CD14-positive monocyte (primary cell): Measurements from ENCODE around the gene CLPSL2. TPM values are rescaled to one million over a fixed set of nuclear protein-coding genes. Genes with fewer than 3 reads are reported as not detected.

Experiments used
- DNase-seq, 3 donors: peaks; one replicate each; pipeline ENCODE4 v3.0.0-alpha.2; 2011 to 2022
- H2AFZ ChIP-seq: 2 replicates; pipeline ENCODE4 v1.6.0; 2012; ENCODE audit warnings: mild to moderate bottlenecking, low read depth, low read length, inconsistent platforms; ENCODE audit not compliant: insufficient read depth, poor library complexity, severe bottlenecking
- H3K27ac ChIP-seq, 2 donors: 1 replicate in 1 of 2; 2 replicates in 1 of 2; pipeline ENCODE4 v1.5.1; 2012 to 2013; ENCODE audit warnings: low read length in 2 of 2, control low read depth in 1 of 2, inconsistent platforms in 1 of 2, low read depth in 1 of 2, mild to moderate bottlenecking in 1 of 2
- H3K27me3 ChIP-seq, 2 donors: one replicate each; pipeline versions ENCODE4 v1.6.0 to v1.6.1; 2011 to 2013; ENCODE audit warnings: low read length in 2 of 2; ENCODE audit not compliant: control insufficient read depth in 2 of 2, insufficient read depth in 2 of 2
- H3K36me3 ChIP-seq, 2 donors: replicated peaks in 1 of 2; 1 replicate in 1 of 2; 2 replicates in 1 of 2; pipeline versions ENCODE4 v1.5.1 to v1.6.1; 2012 to 2013; ENCODE audit warnings: low read length in 2 of 2, control low read depth in 1 of 2, inconsistent platforms in 1 of 2, mild to moderate bottlenecking in 1 of 2; ENCODE audit not compliant: insufficient read depth in 2 of 2, control insufficient read depth in 1 of 2
- H3K4me1 ChIP-seq, 2 donors: 1 replicate in 1 of 2; 2 replicates in 1 of 2; pipeline versions ENCODE4 v1.5.1 to v1.6.1; 2012 to 2013; ENCODE audit warnings: low read length in 2 of 2, control low read depth in 1 of 2, inconsistent platforms in 1 of 2, mild to moderate bottlenecking in 1 of 2, moderate library complexity in 1 of 2; ENCODE audit not compliant: insufficient read depth in 2 of 2, control insufficient read depth in 1 of 2
- H3K4me2 ChIP-seq: replicated peaks from 2 replicates; pipeline ENCODE3; 2012; ENCODE audit warnings: low read length, moderate library complexity, mild to moderate bottlenecking; ENCODE audit not compliant: poor library complexity, severe bottlenecking; ENCODE audit errors: extremely low read depth
- H3K4me3 ChIP-seq, 3 experiments: fragments of 200-600 bp in 1 of 3; sonication (generic) in 1 of 3; replicated peaks in 1 of 3; 1 replicate in 2 of 3; 2 replicates in 1 of 3; pipeline ENCODE4 v1.5.1; 2011 to 2013; ENCODE audit warnings: low read length in 3 of 3, mild to moderate bottlenecking in 3 of 3, control low read depth in 2 of 3, low read depth in 2 of 3, inconsistent platforms in 1 of 3, moderate library complexity in 1 of 3
- H3K79me2 ChIP-seq: 2 replicates; pipeline ENCODE4 v1.6.0; 2012; ENCODE audit warnings: mild to moderate bottlenecking, control low read depth, inconsistent platforms, low read length, moderate library complexity; ENCODE audit not compliant: insufficient read depth
- H3K9ac ChIP-seq: 2 replicates; pipeline ENCODE4 v1.6.0; 2017; ENCODE audit warnings: low read length, mild to moderate bottlenecking; ENCODE audit not compliant: insufficient read depth, poor library complexity, severe bottlenecking
- H3K9me3 ChIP-seq, 2 donors: replicated peaks in 1 of 2; 1 replicate in 1 of 2; 2 replicates in 1 of 2; pipeline versions ENCODE4 v1.5.1 to v1.6.1; 2012 to 2013; ENCODE audit warnings: low read length in 2 of 2, control low read depth in 1 of 2; ENCODE audit not compliant: control insufficient read depth in 1 of 2, insufficient read depth in 1 of 2
- H4K20me1 ChIP-seq: 2 replicates; pipeline ENCODE4 v1.6.0; 2012; ENCODE audit warnings: mild to moderate bottlenecking, low read length, control low read depth, moderate library complexity; ENCODE audit not compliant: insufficient read depth
- H3K27ac Mint-ChIP-seq, 7 donors: one replicate each; pipeline ENCODE4 v1.8.0; 2020; ENCODE audit warnings: mild to moderate bottlenecking in 7 of 7, mixed read lengths in 7 of 7, moderate library complexity in 6 of 7, inconsistent platforms in 2 of 7
- H3K27me3 Mint-ChIP-seq, 3 donors: one replicate each; pipeline ENCODE4 v1.8.0; 2021 to 2022; ENCODE audit warnings: low read depth in 3 of 3, mild to moderate bottlenecking in 3 of 3, mixed read lengths in 3 of 3, moderate library complexity in 3 of 3, inconsistent platforms in 1 of 3
- H3K36me3 Mint-ChIP-seq, 2 donors: one replicate each; pipeline ENCODE4 v1.8.0; 2020; ENCODE audit warnings: mixed read lengths in 2 of 2, inconsistent platforms in 1 of 2, mild to moderate bottlenecking in 1 of 2
- H3K4me1 Mint-ChIP-seq: one replicate; pipeline ENCODE4 v1.8.0; 2020; ENCODE audit warnings: mild to moderate bottlenecking, mixed read lengths
- H3K4me3 Mint-ChIP-seq, 2 donors: one replicate each; pipeline ENCODE4 v1.8.0; 2020; ENCODE audit warnings: mild to moderate bottlenecking in 2 of 2, mixed read lengths in 2 of 2, moderate library complexity in 1 of 2
- H3K9me3 Mint-ChIP-seq, 7 donors: one replicate each; pipeline ENCODE4 v1.8.0; 2020 to 2022; ENCODE audit warnings: mixed read lengths in 7 of 7, mild to moderate bottlenecking in 6 of 7, moderate library complexity in 6 of 7, inconsistent platforms in 2 of 7
- WGBS: methylation state at CpG from one replicate; pipeline ENCODE4 v1.1.5; 2013; ENCODE audit warnings: missing lambda C conversion rate; ENCODE audit not compliant: insufficient coverage; 5-methylcytosine and 5-hydroxymethylcytosine counted together
- intact Hi-C, 2 donors: fragments of 100-400 bp; cut with micrococcal nuclease; formaldehyde crosslinking; loops; one replicate each; pipeline versions ENCODE4 v1.15.0 to v1.15.1; 2023
- polyA plus RNA-seq, 3 donors: library from polyadenylated mRNA; depleted of rRNA in 1 of 3; unstranded in 2 of 3; stranded (reverse) in 1 of 3; fragments of 300-500 nt in 2 of 3; fragments of >200 nt in 1 of 3; fragmentation: Illumina TruSeq in 2 of 3; gene quantifications; 1 replicate in 2 of 3; 2 replicates in 1 of 3; pipeline ENCODE4 v1.2.3, GENCODE V29; 2012 to 2021
- TF ChIP-seq, protein P1 (sequence below): fragments of 200-600 bp; IDR thresholded peaks from one replicate; pipeline ENCODE4 v1.8.0; 2022; ENCODE audit warnings: antibody characterized with exemption, mild to moderate bottlenecking

Gene CLPSL2
- polyA plus RNA-seq, 3 donors: not detected

DNA sequence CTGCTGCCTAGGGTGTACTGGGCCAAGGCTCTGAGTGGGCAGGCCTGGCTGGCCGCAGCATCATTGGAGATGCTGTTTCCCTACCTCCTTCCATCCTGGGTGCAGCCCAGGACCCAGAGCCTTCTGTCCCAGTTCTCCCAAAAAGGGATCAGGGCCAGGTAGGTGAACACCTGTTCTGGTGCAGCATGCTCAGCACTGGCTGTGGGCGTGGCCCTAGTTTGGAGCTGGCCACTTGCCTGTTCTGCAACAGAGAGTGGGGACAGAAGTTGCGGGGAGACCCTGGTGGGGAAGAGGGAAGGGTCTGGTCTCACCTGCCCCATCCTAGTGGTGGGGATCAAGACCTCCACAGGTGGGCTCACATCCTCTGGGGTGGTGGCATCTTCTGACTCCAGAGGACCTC, 40.9 kb upstream of the CLPSL2 start:
- no peaks in the 10 kb centered on the region for H3K27me3 Mint-ChIP-seq
- Histone ChIP-seq H3K27ac (no peak overlapping the region), H3K4me1 (peaks cover 28 to 54% of the 10 kb centered on the region in 2 donors), H3K4me2 (no peak overlapping the region), H3K4me3 (no peak overlapping the region), H3K9me3 (no peaks in the 10 kb centered on the region), H2AFZ (no peak overlapping the region), H3K36me3 (no peaks in the 10 kb centered on the region), H4K20me1 (no peaks in the 10 kb centered on the region), H3K79me2 (no peaks in the 10 kb centered on the region), H3K9ac (no peak overlapping the region), H3K27me3 (no peaks in the 10 kb centered on the region)
- DNase-seq: no peak
- H3K27ac Mint-ChIP-seq: peak overlapping the region in 2 of 7 donors; percentile 8 to 50
- no peaks in the 10 kb centered on the region for H3K36me3 Mint-ChIP-seq
- intact Hi-C loops: loop anchor here (5.0 to 10.0 kb wide), 2 partner anchors 213 to 441 kb away; partner anchors contain the start of gene DEF6 (in 1 of the 2)
- H3K4me3 Mint-ChIP-seq: no peak overlapping the region
- peaks cover 0 to 2% (median 0%) of the 10 kb centered on the region in 7 donors for H3K9me3 Mint-ChIP-seq
- TF ChIP-seq, protein P1, sequence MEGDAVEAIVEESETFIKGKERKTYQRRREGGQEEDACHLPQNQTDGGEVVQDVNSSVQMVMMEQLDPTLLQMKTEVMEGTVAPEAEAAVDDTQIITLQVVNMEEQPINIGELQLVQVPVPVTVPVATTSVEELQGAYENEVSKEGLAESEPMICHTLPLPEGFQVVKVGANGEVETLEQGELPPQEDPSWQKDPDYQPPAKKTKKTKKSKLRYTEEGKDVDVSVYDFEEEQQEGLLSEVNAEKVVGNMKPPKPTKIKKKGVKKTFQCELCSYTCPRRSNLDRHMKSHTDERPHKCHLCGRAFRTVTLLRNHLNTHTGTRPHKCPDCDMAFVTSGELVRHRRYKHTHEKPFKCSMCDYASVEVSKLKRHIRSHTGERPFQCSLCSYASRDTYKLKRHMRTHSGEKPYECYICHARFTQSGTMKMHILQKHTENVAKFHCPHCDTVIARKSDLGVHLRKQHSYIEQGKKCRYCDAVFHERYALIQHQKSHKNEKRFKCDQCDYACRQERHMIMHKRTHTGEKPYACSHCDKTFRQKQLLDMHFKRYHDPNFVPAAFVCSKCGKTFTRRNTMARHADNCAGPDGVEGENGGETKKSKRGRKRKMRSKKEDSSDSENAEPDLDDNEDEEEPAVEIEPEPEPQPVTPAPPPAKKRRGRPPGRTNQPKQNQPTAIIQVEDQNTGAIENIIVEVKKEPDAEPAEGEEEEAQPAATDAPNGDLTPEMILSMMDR: no peak
- peaks cover 35% of the 10 kb centered on the region for H3K4me1 Mint-ChIP-seq
- 100% methylated on average over 3 of the region's 3 CpGs for WGBS

DNA sequence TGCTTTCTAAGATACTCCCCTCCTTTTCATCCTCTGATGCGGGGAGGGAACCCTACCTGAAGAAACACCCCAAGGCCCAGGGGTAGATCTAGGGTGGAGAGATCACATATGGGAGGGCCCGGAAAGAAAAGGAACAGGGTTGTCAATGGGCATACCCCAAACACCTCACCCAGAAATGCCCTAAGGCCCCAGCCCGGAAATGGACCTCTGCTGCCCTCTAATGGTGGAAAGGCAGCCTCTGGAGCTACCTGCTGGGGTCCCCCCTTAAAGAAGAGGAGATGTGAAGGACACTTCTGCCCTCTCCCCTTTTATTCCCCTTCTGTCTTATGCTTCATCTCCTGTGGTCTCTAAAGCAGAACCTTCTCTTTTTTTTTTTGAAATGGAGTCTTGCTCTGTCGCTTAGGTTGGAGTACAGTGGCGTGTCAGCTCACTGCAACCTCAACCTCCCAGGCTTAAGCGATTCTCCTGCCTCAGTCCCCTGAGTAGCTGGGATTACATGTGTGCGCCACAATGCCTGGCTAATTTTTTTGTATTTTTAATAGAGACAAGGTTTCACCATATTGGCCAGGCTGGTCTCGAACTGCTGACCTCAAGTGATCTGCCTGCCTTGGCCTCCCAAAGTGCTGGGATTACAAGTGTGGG, 40.0 kb upstream of the CLPSL2 start:
- Mint-ChIP-seq H3K4me3 (no peak overlapping the region), H3K27ac (peak overlapping the region in 1 of 7 donors; percentile 27), H3K36me3 (no peaks in the 10 kb centered on the region), H3K9me3 (peaks cover 0 to 2% (median 0%) of the 10 kb centered on the region in 7 donors), H3K27me3 (no peaks in the 10 kb centered on the region), H3K4me1 (peaks cover 31% of the 10 kb centered on the region)
- Histone ChIP-seq H3K4me1 (peaks cover 20 to 44% of the 10 kb centered on the region in 2 donors), H3K4me3 (no peak overlapping the region), H3K4me2 (no peak overlapping the region), H3K9ac (no peak overlapping the region), H3K9me3 (no peaks in the 10 kb centered on the region), H3K79me2 (no peaks in the 10 kb centered on the region), H2AFZ (no peak overlapping the region), H3K27me3 (no peaks in the 10 kb centered on the region), H3K27ac (no peak overlapping the region), H3K36me3 (no peaks in the 10 kb centered on the region), H4K20me1 (no peaks in the 10 kb centered on the region)
- WGBS: 92% methylated on average over 1 of the region's 8 CpGs
- intact Hi-C loops: loop anchor here (2.0 to 10.0 kb wide), 3 partner anchors 154 to 442 kb away; partner anchors contain the start of gene DEF6 (in 1 of the 2)
- peak; percentile 56 to 73 (median 69) for DNase-seq
- TF ChIP-seq, protein P1: peak; percentile 88
